Erythroblast (primary cell): ENCODE measurements around the gene RPE65.

Experiments used
- GATA1 ChIP-seq: IDR thresholded peaks from 2 replicates; pipeline ENCODE4 v1.6.1; 2011; ENCODE audit warnings: low read depth, mild to moderate bottlenecking, control low read depth, low read length, moderate library complexity
- POLR2A ChIP-seq: IDR thresholded peaks from 2 replicates; pipeline ENCODE4 v1.6.1; 2011; ENCODE audit warnings: mild to moderate bottlenecking, low read length

- TF ChIP-seq POLR2A (no peak), GATA1 (no peak)
These were observed 9.3 kb upstream of the RPE65 start for GRCh38 chr1:68459091-68459490.
